Activated CD4-positive, alpha-beta T cell treated with anti-CD3 and anti-CD28 coated beads, Interleukin-2, Interleukin-4, amounts not matched to agents 100 ng/mL and 50 ng/mL, durations not matched to agents 16 hours and 8 hours (primary cell): Measurements from ENCODE around the gene ECI1.

Experiments
- DNase-seq: peaks from one replicate; pipeline ENCODE4 v3.0.0-alpha.2; 2020; ENCODE audit warnings: low spot score

Gene ECI1

DNA sequence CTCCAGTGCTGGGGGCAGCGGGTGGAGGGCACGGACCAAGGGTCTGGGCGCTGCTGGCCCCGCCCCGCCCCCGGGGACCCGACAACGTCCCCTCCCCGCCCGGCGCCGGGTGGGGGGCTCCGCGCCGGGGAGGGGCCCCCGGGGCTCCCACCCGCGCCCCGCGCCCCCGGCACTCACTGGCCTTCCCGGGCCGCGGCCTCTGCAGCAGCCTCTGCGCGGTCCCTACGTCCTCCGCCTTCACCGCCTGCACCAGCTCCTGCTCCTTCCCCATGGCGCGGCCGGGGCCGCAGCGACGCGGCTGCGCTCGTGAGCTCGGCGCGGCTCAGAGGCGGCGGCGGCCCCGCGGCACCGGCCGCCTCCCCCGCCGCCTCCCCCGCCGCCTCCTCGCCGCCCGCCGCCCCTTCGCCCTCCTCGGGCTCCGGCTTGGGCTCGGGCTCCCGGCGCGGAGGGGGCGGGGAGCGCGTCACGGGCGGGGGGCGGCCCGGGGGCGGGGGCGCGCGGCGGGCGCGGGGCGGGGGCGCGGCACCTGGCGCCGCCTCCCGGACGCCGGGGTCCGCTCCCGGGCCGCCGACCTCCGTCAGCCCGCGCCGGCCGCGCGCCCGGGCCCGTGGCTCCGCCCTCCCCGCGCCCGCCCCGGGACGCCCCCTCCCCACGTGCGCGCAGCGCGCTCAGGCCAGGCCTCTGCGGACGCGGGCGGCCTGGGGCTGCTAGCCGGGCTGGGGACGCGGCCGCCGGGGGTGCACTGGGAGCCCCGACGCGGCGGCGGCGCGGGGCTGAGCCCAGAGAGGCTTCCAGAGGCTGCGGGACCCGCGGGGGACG is 55.0 kb downstream of the ECI1 start, which contains the start of gene CASKIN1:
Gene CASKIN1, minus strand, starts transcription at position 444 of the 819 bp plus-strand sequence. Its CDS starts 173 bp downstream, at position 271.
- no peak for DNase-seq

DNA sequence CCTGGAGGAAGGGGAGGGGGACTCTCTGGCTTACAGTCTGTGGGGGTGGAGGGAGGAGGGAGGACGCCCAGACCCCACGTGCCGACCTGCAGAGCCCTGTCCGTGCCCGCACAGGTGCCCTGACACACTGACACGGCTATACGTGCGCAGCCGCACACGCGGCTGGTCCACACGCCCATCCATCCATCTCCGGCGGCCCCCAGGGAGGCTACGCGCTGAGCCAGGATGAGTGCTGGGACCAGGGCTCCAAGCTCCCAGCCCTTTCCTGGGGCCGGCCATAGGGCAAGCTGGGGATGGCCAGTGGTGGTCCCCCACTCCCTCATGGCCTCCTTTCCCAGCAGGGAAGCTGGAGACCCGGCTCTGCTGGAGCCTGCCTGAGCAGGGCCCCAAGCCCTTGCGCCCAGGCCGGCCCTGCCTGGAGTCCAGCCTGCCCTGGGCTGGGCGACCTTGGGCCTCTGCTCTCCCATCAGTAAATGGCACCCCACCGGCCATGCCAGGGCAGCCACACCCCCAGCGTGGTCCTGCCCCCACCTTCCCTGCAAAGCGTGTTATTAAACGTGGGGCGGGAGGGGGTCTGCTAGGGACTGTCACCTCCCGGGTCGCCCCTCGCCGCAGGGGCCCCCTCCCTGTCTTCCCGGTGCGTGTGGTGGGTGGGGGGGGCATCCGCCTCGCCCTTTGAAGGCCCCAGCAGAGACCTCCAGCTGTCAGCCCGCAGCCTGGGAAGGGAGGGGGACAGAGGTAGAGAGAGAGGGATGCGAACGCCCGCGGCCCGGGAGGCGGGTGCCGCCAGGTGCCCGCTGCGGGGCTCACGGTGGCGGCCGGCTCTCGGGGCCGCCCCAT is 55.8 kb downstream of the ECI1 start:
- no peak for DNase-seq

DNA sequence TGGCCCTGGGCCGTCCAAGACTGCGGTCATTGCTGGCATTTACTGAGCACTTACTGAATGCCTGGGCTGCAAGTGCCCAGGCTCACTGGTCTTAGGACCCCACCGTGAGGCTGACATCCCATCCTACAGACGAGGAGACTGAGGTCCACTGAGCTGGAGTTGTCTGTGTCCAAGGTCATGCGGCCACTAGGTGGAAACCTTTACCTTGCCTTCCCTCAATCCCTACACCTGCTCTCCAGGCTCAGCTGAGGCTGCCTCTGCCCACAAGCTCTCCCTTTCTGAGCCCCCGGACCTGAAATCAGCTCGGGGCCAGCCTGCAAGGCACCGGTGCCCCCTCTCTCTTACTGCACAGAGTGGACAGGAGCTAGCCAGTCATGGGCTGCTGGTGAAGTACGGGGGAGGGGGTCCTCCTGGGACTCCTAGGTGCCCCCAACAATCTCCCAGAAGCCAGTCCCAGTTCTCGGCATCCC is 56.5 kb downstream of the ECI1 start:
- DNase-seq: no peak

DNA sequence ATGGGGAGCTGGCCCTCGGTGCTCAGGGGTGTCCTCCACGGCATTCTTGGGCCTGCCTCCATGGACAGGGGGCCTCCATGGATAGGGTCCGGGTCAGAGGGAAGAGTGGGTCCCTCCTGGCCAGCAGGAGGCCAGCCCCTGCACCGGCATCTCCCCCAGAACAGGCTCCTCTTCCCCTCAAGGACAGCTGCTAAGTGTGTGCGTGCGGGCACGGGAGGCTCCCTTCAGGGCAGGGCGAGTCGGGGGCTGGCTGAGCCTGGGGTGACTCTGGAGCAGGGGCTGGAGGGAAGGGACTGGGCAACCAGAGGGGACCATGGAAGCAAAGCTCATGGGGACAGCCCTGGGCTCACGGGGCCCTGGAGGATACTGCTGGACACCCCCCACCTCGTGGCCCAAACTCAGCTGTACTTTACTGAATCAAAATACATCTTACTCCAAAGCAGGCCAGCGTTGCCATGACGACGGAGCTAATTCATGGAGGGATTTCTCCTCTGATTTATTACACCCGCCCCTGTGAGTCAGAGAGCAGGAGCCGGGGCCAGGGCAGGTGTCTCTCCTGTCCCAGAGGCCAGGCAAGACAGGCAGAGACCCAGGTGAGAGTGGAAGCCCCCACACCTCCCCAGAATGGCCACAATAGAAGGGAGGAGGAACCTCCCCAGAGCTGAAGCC is 57.1 kb downstream of the ECI1 start:
- no peak for DNase-seq

DNA sequence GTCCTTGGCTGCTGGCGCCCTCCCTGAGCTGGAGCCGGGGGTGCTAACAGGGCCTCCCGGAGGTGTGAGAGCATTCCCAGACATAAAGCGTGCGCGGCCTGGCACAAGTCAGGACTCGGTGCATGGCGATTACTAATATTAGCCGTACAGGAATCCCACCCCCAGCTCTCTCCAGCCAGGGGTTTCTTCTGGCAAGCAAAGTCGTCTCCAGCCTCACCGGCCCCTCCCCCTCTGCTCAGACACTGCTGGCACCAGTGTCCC is 60.0 kb downstream of the ECI1 start:
- DNase-seq: no peak

DNA sequence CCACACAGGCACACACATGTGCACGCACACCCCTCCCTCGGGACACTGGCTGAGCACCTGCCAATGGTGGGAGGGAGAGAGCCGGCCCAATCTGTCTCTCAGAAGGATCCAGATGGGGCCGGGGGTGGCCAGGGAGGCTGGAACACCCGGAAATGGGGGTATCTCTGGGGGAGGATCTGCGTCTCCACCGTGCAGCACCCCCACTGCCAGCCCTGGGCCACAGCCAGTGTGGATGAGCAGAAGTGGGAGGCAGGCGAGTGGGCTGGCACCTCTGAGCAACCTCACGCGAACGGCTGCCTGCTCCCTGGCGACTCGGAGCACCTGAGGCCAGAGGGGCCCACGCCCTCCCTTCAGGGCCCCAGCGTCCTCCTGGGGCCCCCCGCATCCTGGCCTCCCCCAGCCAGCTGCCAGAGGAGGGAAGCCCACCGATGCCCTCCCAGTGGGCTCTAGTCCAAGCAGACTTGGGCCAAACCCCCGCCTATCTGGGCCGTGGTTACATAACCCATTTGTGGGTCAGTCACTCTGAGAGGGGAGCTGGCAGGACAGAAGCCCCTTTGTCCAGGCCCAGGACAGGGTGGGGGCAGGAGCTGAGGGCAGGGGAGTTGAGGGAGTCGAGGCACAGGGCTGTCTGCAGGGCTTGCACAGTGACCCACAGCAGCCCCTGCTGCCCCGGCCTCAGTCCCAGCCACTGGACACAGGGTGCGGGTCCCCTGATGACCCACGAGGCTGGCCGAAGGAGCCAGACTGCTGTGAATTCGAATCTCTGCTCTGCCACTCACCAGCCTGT is 60.5 kb downstream of the ECI1 start:
- DNase-seq: no peak

DNA sequence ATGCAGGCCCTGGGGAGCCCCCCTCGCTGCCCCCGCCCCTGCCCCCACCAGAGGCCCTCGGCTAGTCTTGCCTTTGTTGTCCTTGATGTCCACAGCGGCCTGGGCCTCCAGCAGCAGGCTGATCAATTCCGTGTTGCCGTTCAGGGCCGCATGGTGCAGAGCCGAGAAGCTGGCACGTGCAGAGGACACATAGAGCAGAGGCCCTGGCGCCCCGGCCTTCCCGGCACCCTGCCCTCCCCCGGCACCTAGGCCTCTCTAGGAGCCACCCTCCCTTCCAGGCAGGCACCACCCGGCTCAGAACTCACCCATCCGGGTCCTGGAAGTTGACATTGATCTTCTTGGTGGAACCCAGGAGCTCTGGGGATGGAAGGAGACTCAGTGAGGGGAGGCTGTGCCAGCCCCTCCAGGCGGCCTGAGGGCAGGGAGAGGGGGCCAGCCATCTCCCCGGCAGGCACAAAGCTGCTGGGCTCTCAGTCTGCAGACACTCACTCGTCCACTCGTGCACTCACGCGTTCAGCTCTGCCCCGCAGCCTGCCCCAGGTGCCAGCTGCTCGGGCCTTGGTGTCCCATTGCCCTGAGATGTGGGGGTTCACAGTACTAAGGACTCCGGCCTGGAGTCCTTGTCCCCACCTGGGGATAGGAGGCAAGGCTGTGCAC is 61.3 kb downstream of the ECI1 start:
- DNase-seq: no peak
